ENCODE data around the gene TENT4A.

TENT4A gene

GRCh38 chr5:6743161-6743560 lies 29.9 kb downstream of the TENT4A start:
- Histone ChIP-seq H3K27ac (ENCODE audit: low read depth, low read length) (no peak overlapping the region), H3K4me1 (ENCODE audit: control insufficient read depth in 1 of 2, insufficient read depth in 2 of 2, low read length in 2 of 2) (no peaks in the 10 kb centered on the region), H3K4me2 (ENCODE audit: low read length) (no peak overlapping the region), H4K12ac (ENCODE audit: low read depth, low read length) (no peak overlapping the region), H3K27me3 (ENCODE audit: insufficient read depth, low read length) (no peaks in the 10 kb centered on the region), H3K9ac (ENCODE audit: low read length) (no peak overlapping the region), H3K79me2 (ENCODE audit: control insufficient read depth, insufficient read depth, low read length, poor library complexity) (no peaks in the 10 kb centered on the region), H3K9me3 (ENCODE audit: insufficient read depth, low read depth, low read length) (no peaks in the 10 kb centered on the region), H2AFZ (ENCODE audit: insufficient read depth, low read length, poor library complexity) (no peak overlapping the region), H3K4me3 (ENCODE audit: low read depth, low read length) (no peak overlapping the region), H3K4ac (ENCODE audit: low read depth, low read length) (no peak overlapping the region), H3K23ac (ENCODE audit: low read length) (no peak overlapping the region), H4K91ac (ENCODE audit: low read depth, low read length) (no peak overlapping the region), H3K36me3 (ENCODE audit: control insufficient read depth in 1 of 2, insufficient read depth in 2 of 2, low read length in 2 of 2) (peaks cover 39 to 58% of the 10 kb centered on the region in 2 experiments), H2BK5ac (ENCODE audit: low read depth, low read length, poor library complexity) (no peak overlapping the region), H3K14ac (ENCODE audit: low read length) (no peak overlapping the region), H3K79me1 (ENCODE audit: low read length) (no peaks in the 10 kb centered on the region), H3K18ac (ENCODE audit: low read length) (no peak overlapping the region), H2BK12ac (ENCODE audit: low read length) (no peak overlapping the region), H4K8ac (ENCODE audit: low read depth, low read length) (no peak overlapping the region), H2BK120ac (ENCODE audit: insufficient read depth, low read length, poor library complexity) (no peak overlapping the region), H2AK5ac (ENCODE audit: low read length) (no peak overlapping the region)
- no CpG with 5 or more reads among the region's 10 CpGs for WGBS (ENCODE audit: extremely low coverage, insufficient coverage, insufficient read length)
- no peak for DNase-seq

- Histone ChIP-seq H3K79me2 (ENCODE audit: control insufficient read depth, insufficient read depth, low read length, poor library complexity) (no peaks in the 10 kb centered on the region), H4K12ac (ENCODE audit: low read depth, low read length) (no peak overlapping the region), H4K91ac (ENCODE audit: low read depth, low read length) (no peak overlapping the region), H3K36me3 (ENCODE audit: control insufficient read depth in 1 of 2, insufficient read depth in 2 of 2, low read length in 2 of 2) (peaks cover 40 to 59% of the 10 kb centered on the region in 2 experiments), H2AFZ (ENCODE audit: insufficient read depth, low read length, poor library complexity) (no peak overlapping the region), H3K79me1 (ENCODE audit: low read length) (no peaks in the 10 kb centered on the region), H3K27ac (ENCODE audit: low read depth, low read length) (no peak overlapping the region), H2BK120ac (ENCODE audit: insufficient read depth, low read length, poor library complexity) (no peak overlapping the region), H3K4me1 (ENCODE audit: control insufficient read depth in 1 of 2, insufficient read depth in 2 of 2, low read length in 2 of 2) (no peaks in the 10 kb centered on the region), H3K23ac (ENCODE audit: low read length) (no peak overlapping the region), H3K14ac (ENCODE audit: low read length) (no peak overlapping the region), H3K4me3 (ENCODE audit: low read depth, low read length) (no peak overlapping the region), H3K9me3 (ENCODE audit: insufficient read depth, low read depth, low read length) (no peaks in the 10 kb centered on the region), H2BK12ac (ENCODE audit: low read length) (no peak overlapping the region), H2BK5ac (ENCODE audit: low read depth, low read length, poor library complexity) (no peak overlapping the region), H2AK5ac (ENCODE audit: low read length) (no peak overlapping the region), H3K9ac (ENCODE audit: low read length) (no peak overlapping the region), H4K8ac (ENCODE audit: low read depth, low read length) (no peak overlapping the region), H3K27me3 (ENCODE audit: insufficient read depth, low read length) (no peaks in the 10 kb centered on the region), H3K4me2 (ENCODE audit: low read length) (no peak overlapping the region), H3K18ac (ENCODE audit: low read length) (no peak overlapping the region), H3K4ac (ENCODE audit: low read depth, low read length) (no peak overlapping the region)
- no peak for DNase-seq
- WGBS (ENCODE audit: extremely low coverage, insufficient coverage, insufficient read length): no CpG with 5 or more reads among the region's 12 CpGs
These were observed 31.8 kb downstream of the TENT4A start for GRCh38 chr5:6744841-6745705.

GRCh38 chr5:6745706-6746222 lies 32.5 kb downstream of the TENT4A start:
- Histone ChIP-seq H4K91ac (ENCODE audit: low read depth, low read length) (no peak overlapping the region), H3K9me3 (ENCODE audit: insufficient read depth, low read depth, low read length) (no peaks in the 10 kb centered on the region), H4K8ac (ENCODE audit: low read depth, low read length) (no peak overlapping the region), H3K18ac (ENCODE audit: low read length) (no peak overlapping the region), H3K14ac (ENCODE audit: low read length) (no peak overlapping the region), H2AK5ac (ENCODE audit: low read length) (no peak overlapping the region), H3K4ac (ENCODE audit: low read depth, low read length) (no peak overlapping the region), H2BK120ac (ENCODE audit: insufficient read depth, low read length, poor library complexity) (no peak overlapping the region), H2BK5ac (ENCODE audit: low read depth, low read length, poor library complexity) (no peak overlapping the region), H2BK12ac (ENCODE audit: low read length) (no peak overlapping the region), H3K79me2 (ENCODE audit: control insufficient read depth, insufficient read depth, low read length, poor library complexity) (no peaks in the 10 kb centered on the region), H3K27ac (ENCODE audit: low read depth, low read length) (no peak overlapping the region), H2AFZ (ENCODE audit: insufficient read depth, low read length, poor library complexity) (no peak overlapping the region), H3K9ac (ENCODE audit: low read length) (no peak overlapping the region), H3K4me3 (ENCODE audit: low read depth, low read length) (no peak overlapping the region), H3K79me1 (ENCODE audit: low read length) (no peaks in the 10 kb centered on the region), H3K4me2 (ENCODE audit: low read length) (no peak overlapping the region), H3K23ac (ENCODE audit: low read length) (no peak overlapping the region), H3K36me3 (ENCODE audit: control insufficient read depth in 1 of 2, insufficient read depth in 2 of 2, low read length in 2 of 2) (peaks cover 42 to 58% of the 10 kb centered on the region in 2 experiments), H3K27me3 (ENCODE audit: insufficient read depth, low read length) (no peaks in the 10 kb centered on the region), H4K12ac (ENCODE audit: low read depth, low read length) (no peak overlapping the region), H3K4me1 (ENCODE audit: control insufficient read depth in 1 of 2, insufficient read depth in 2 of 2, low read length in 2 of 2) (no peaks in the 10 kb centered on the region)
- peak in 1 of 2 donors; percentile 75 for DNase-seq
- WGBS (ENCODE audit: extremely low coverage, insufficient coverage, insufficient read length): no CpG with 5 or more reads among the region's 10 CpGs

GRCh38 chr5:6746244-6746643 lies 33.0 kb downstream of the TENT4A start:
- H3K23ac ChIP-seq (ENCODE audit: low read length): no peak overlapping the region
- H2AFZ ChIP-seq (ENCODE audit: insufficient read depth, low read length, poor library complexity): no peak overlapping the region
- no peaks in the 10 kb centered on the region for H3K79me1 ChIP-seq (ENCODE audit: low read length)
- no peak overlapping the region for H3K27ac ChIP-seq (ENCODE audit: low read depth, low read length)
- DNase-seq: no peak
- no peak overlapping the region for H4K12ac ChIP-seq (ENCODE audit: low read depth, low read length)
- H3K9me3 ChIP-seq (ENCODE audit: insufficient read depth, low read depth, low read length): no peaks in the 10 kb centered on the region
- H3K14ac ChIP-seq (ENCODE audit: low read length): no peak overlapping the region
- WGBS (ENCODE audit: extremely low coverage, insufficient coverage, insufficient read length): no CpG with 5 or more reads among the region's 9 CpGs
- no peaks in the 10 kb centered on the region for H3K27me3 ChIP-seq (ENCODE audit: insufficient read depth, low read length)
- no peak overlapping the region for H2BK5ac ChIP-seq (ENCODE audit: low read depth, low read length, poor library complexity)
- no peaks in the 10 kb centered on the region for H3K79me2 ChIP-seq (ENCODE audit: control insufficient read depth, insufficient read depth, low read length, poor library complexity)
- no peaks in the 10 kb centered on the region for H3K4me1 ChIP-seq (ENCODE audit: control insufficient read depth in 1 of 2, insufficient read depth in 2 of 2, low read length in 2 of 2)
- H2AK5ac ChIP-seq (ENCODE audit: low read length): no peak overlapping the region
- H3K4me3 ChIP-seq (ENCODE audit: low read depth, low read length): peak overlapping the region; percentile 25
- no peak overlapping the region for H2BK12ac ChIP-seq (ENCODE audit: low read length)
- no peak overlapping the region for H3K18ac ChIP-seq (ENCODE audit: low read length)
- H4K91ac ChIP-seq (ENCODE audit: low read depth, low read length): no peak overlapping the region
- H2BK120ac ChIP-seq (ENCODE audit: insufficient read depth, low read length, poor library complexity): no peak overlapping the region
- no peak overlapping the region for H3K4me2 ChIP-seq (ENCODE audit: low read length)
- H3K9ac ChIP-seq (ENCODE audit: low read length): no peak overlapping the region
- H3K36me3 ChIP-seq (ENCODE audit: control insufficient read depth in 1 of 2, insufficient read depth in 2 of 2, low read length in 2 of 2): peaks cover 42 to 58% of the 10 kb centered on the region in 2 experiments
- H3K4ac ChIP-seq (ENCODE audit: low read depth, low read length): no peak overlapping the region
- no peak overlapping the region for H4K8ac ChIP-seq (ENCODE audit: low read depth, low read length)
